ENCODE results near the gene PRAMEF18.
"Not testable (repeated sequence)": the region's sequence is repeated elsewhere in the genome, so short reads cannot be mapped to it uniquely, and the experiment has no call there.

PRAMEF18 gene

GRCh38 chr1:13225675-13226204, at the start of gene PRAMEF18:
TSS of gene PRAMEF18 (minus strand) at chr1:13226154. CDS start at chr1:13226106, 48 bp downstream.
- not testable (repeated sequence) for H3K4me1 ChIP-seq (ENCODE audit: insufficient read depth, insufficient read length); H3K9me3 ChIP-seq (ENCODE audit: insufficient read depth, low read length); H3K36me3 ChIP-seq (ENCODE audit: insufficient read depth, insufficient read length, low read length); DNase-seq (ENCODE audit: low read depth, low spot score); H3K9ac ChIP-seq (ENCODE audit: insufficient read length, low read depth); H3K4me3 ChIP-seq (ENCODE audit: insufficient read length, low read depth)
- peaks cover 10% of the 10 kb centered on the region for H3K27me3 ChIP-seq (ENCODE audit: insufficient read depth, insufficient read length)

- not testable (repeated sequence) for H3K36me3 ChIP-seq (ENCODE audit: insufficient read depth, insufficient read length, low read length); H3K4me3 ChIP-seq (ENCODE audit: insufficient read length, low read depth); H3K9ac ChIP-seq (ENCODE audit: insufficient read length, low read depth); H3K27me3 ChIP-seq (ENCODE audit: insufficient read depth, insufficient read length); DNase-seq (ENCODE audit: low read depth, low spot score); H3K4me1 ChIP-seq (ENCODE audit: insufficient read depth, insufficient read length); H3K9me3 ChIP-seq (ENCODE audit: insufficient read depth, low read length)
Observed at GRCh38 chr1:13265124-13265523, 39.2 kb upstream of the PRAMEF18 start.

GRCh38 chr1:13253898-13254297, 27.9 kb upstream of the PRAMEF18 start, which contains the start of gene PRAMEF5:
TSS of gene PRAMEF5 (plus strand) at chr1:13254198. CDS start at chr1:13259269, 5,071 bp downstream.
- not testable (repeated sequence) for H3K4me3 ChIP-seq (ENCODE audit: insufficient read length, low read depth); H3K9me3 ChIP-seq (ENCODE audit: insufficient read depth, low read length); H3K27me3 ChIP-seq (ENCODE audit: insufficient read depth, insufficient read length); DNase-seq (ENCODE audit: low read depth, low spot score); H3K36me3 ChIP-seq (ENCODE audit: insufficient read depth, insufficient read length, low read length); H3K9ac ChIP-seq (ENCODE audit: insufficient read length, low read depth); H3K4me1 ChIP-seq (ENCODE audit: insufficient read depth, insufficient read length)

- DNase-seq (ENCODE audit: low read depth, low spot score); H3K9me3 ChIP-seq (ENCODE audit: insufficient read depth, low read length); H3K4me3 ChIP-seq (ENCODE audit: insufficient read length, low read depth); H3K4me1 ChIP-seq (ENCODE audit: insufficient read depth, insufficient read length); H3K9ac ChIP-seq (ENCODE audit: insufficient read length, low read depth); H3K36me3 ChIP-seq (ENCODE audit: insufficient read depth, insufficient read length, low read length): not testable (repeated sequence)
- peaks cover 13% of the 10 kb centered on the region for H3K27me3 ChIP-seq (ENCODE audit: insufficient read depth, insufficient read length)
Observed at GRCh38 chr1:13247122-13247521, 21.2 kb upstream of the PRAMEF18 start.

- H3K4me1 ChIP-seq (ENCODE audit: insufficient read depth, insufficient read length); DNase-seq (ENCODE audit: low read depth, low spot score); H3K36me3 ChIP-seq (ENCODE audit: insufficient read depth, insufficient read length, low read length); H3K9ac ChIP-seq (ENCODE audit: insufficient read length, low read depth); H3K9me3 ChIP-seq (ENCODE audit: insufficient read depth, low read length); H3K4me3 ChIP-seq (ENCODE audit: insufficient read length, low read depth): not testable (repeated sequence)
- peaks cover 13% of the 10 kb centered on the region for H3K27me3 ChIP-seq (ENCODE audit: insufficient read depth, insufficient read length)
Observed at GRCh38 chr1:13246554-13246871, 20.6 kb upstream of the PRAMEF18 start.

GRCh38 chr1:13245841-13246553, 20.0 kb upstream of the PRAMEF18 start:
- not testable (repeated sequence) for H3K36me3 ChIP-seq (ENCODE audit: insufficient read depth, insufficient read length, low read length); H3K9me3 ChIP-seq (ENCODE audit: insufficient read depth, low read length); H3K4me1 ChIP-seq (ENCODE audit: insufficient read depth, insufficient read length); DNase-seq (ENCODE audit: low read depth, low spot score); H3K4me3 ChIP-seq (ENCODE audit: insufficient read length, low read depth); H3K9ac ChIP-seq (ENCODE audit: insufficient read length, low read depth)
- H3K27me3 ChIP-seq (ENCODE audit: insufficient read depth, insufficient read length) = peaks cover 13% of the 10 kb centered on the region

- peaks cover 13% of the 10 kb centered on the region for H3K27me3 ChIP-seq (ENCODE audit: insufficient read depth, insufficient read length)
- H3K9me3 ChIP-seq (ENCODE audit: insufficient read depth, low read length); H3K4me3 ChIP-seq (ENCODE audit: insufficient read length, low read depth); H3K4me1 ChIP-seq (ENCODE audit: insufficient read depth, insufficient read length); DNase-seq (ENCODE audit: low read depth, low spot score); H3K9ac ChIP-seq (ENCODE audit: insufficient read length, low read depth); H3K36me3 ChIP-seq (ENCODE audit: insufficient read depth, insufficient read length, low read length): not testable (repeated sequence)
Observed at GRCh38 chr1:13243536-13244263, 17.7 kb upstream of the PRAMEF18 start.

GRCh38 chr1:13239633-13240032, 13.7 kb upstream of the PRAMEF18 start:
- not testable (repeated sequence) for H3K4me3 ChIP-seq (ENCODE audit: insufficient read length, low read depth); H3K4me1 ChIP-seq (ENCODE audit: insufficient read depth, insufficient read length); H3K9me3 ChIP-seq (ENCODE audit: insufficient read depth, low read length); H3K9ac ChIP-seq (ENCODE audit: insufficient read length, low read depth); H3K27me3 ChIP-seq (ENCODE audit: insufficient read depth, insufficient read length); DNase-seq (ENCODE audit: low read depth, low spot score); H3K36me3 ChIP-seq (ENCODE audit: insufficient read depth, insufficient read length, low read length)

GRCh38 chr1:13237572-13237971, 11.6 kb upstream of the PRAMEF18 start:
- not testable (repeated sequence) for H3K36me3 ChIP-seq (ENCODE audit: insufficient read depth, insufficient read length, low read length); H3K9ac ChIP-seq (ENCODE audit: insufficient read length, low read depth); H3K4me3 ChIP-seq (ENCODE audit: insufficient read length, low read depth); H3K9me3 ChIP-seq (ENCODE audit: insufficient read depth, low read length); DNase-seq (ENCODE audit: low read depth, low spot score); H3K4me1 ChIP-seq (ENCODE audit: insufficient read depth, insufficient read length); H3K27me3 ChIP-seq (ENCODE audit: insufficient read depth, insufficient read length)

GRCh38 chr1:13234057-13234456, 8.1 kb upstream of the PRAMEF18 start:
- not testable (repeated sequence) for H3K4me3 ChIP-seq (ENCODE audit: insufficient read length, low read depth); H3K4me1 ChIP-seq (ENCODE audit: insufficient read depth, insufficient read length); DNase-seq (ENCODE audit: low read depth, low spot score); H3K27me3 ChIP-seq (ENCODE audit: insufficient read depth, insufficient read length); H3K9ac ChIP-seq (ENCODE audit: insufficient read length, low read depth); H3K36me3 ChIP-seq (ENCODE audit: insufficient read depth, insufficient read length, low read length); H3K9me3 ChIP-seq (ENCODE audit: insufficient read depth, low read length)

GRCh38 chr1:13232056-13232455, 6.1 kb upstream of the PRAMEF18 start:
- not testable (repeated sequence) for H3K4me3 ChIP-seq (ENCODE audit: insufficient read length, low read depth); H3K9me3 ChIP-seq (ENCODE audit: insufficient read depth, low read length); H3K4me1 ChIP-seq (ENCODE audit: insufficient read depth, insufficient read length); H3K36me3 ChIP-seq (ENCODE audit: insufficient read depth, insufficient read length, low read length); H3K9ac ChIP-seq (ENCODE audit: insufficient read length, low read depth); H3K27me3 ChIP-seq (ENCODE audit: insufficient read depth, insufficient read length); DNase-seq (ENCODE audit: low read depth, low spot score)

All from NT2/D1 (cell line).